ENCODE results near the gene TEX51.

GRCh38 chr2:126900646-126901319 is 2.1 kb downstream of the TEX51 start:
- TF ChIP-seq CTCF (IDR thresholded peaks at IDR 0.05; ENCODE audit: insufficient read depth, low read length, poor library complexity, severe bottlenecking) (no peak), EZH2phosphoT487 (conservative IDR thresholded peaks at IDR 0.05; ENCODE audit: low read length) (no peak)

All from SU-DHL-6 (cell line).